HepG2 (cell line): ENCODE data around the gene SPA17. TPM values are rescaled to one million over a fixed set of nuclear protein-coding genes. Genes with fewer than 3 reads are reported as not detected.

Experiments
- ARID4A ChIP-seq: sonication (generic); formaldehyde crosslinking; IDR thresholded peaks from 2 replicates; pipeline ENCODE4 v1.5.0; 2020; ENCODE audit warnings: mild to moderate bottlenecking, missing genetic modification reagents, borderline replicate concordance
- ATF7-NPFF ChIP-seq: sonication (generic); formaldehyde crosslinking; IDR thresholded peaks from 2 replicates; pipeline ENCODE4 v1.8.1; 2023; ENCODE audit warnings: mild to moderate bottlenecking, low read depth, missing genetic modification reagents, moderate library complexity
- ATM ChIP-seq: fragments of 450-650 bp; IDR thresholded peaks from 2 replicates; pipeline ENCODE4 v1.7.1; 2017; ENCODE audit warnings: mild to moderate bottlenecking, borderline replicate concordance
- HIC2 ChIP-seq: sonication (generic); formaldehyde crosslinking; IDR thresholded peaks from 2 replicates; pipeline ENCODE4 v1.9.0; 2022; ENCODE audit warnings: low read depth, missing genetic modification reagents
- MAF1 ChIP-seq: sonication (generic); formaldehyde crosslinking; IDR thresholded peaks from 2 replicates; pipeline ENCODE4 v1.5.0; 2020; ENCODE audit warnings: missing genetic modification reagents, borderline replicate concordance
- NR2F1 ChIP-seq, 2 experiments: fragments of 450-650 bp in 1 of 2; formaldehyde crosslinking in 1 of 2; IDR thresholded peaks; 2 replicates each; pipeline versions ENCODE4 v1.5.0 to v1.6.1; 2016 to 2020; ENCODE audit warnings: mild to moderate bottlenecking in 1 of 2, missing compliant biosample characterization in 1 of 2, missing genetic modification reagents in 1 of 2, moderate library complexity in 1 of 2
- PCBP1 ChIP-seq: fragments of 200-400 bp; formaldehyde crosslinking; IDR thresholded peaks from 2 replicates; pipeline ENCODE4 v1.6.1; 2017; ENCODE audit warnings: mild to moderate bottlenecking, low read depth, low read length, borderline replicate concordance
- SRF ChIP-seq: IDR thresholded peaks from 2 replicates; pipeline ENCODE4 v1.6.1; 2011; ENCODE audit warnings: mild to moderate bottlenecking, low read depth, low read length, moderate library complexity
- U2AF2 ChIP-seq: fragments of 200-400 bp; formaldehyde crosslinking; IDR thresholded peaks from 2 replicates; pipeline ENCODE4 v1.6.1; 2017; ENCODE audit warnings: low read depth, mild to moderate bottlenecking, low read length
- ZBTB1 ChIP-seq: sonication (generic); formaldehyde crosslinking; IDR thresholded peaks from 2 replicates; pipeline ENCODE4 v1.4.0; 2020; ENCODE audit warnings: missing genetic modification reagents, borderline replicate concordance
- ZFYVE20 ChIP-seq: sonication (generic); formaldehyde crosslinking; IDR thresholded peaks from 2 replicates; pipeline ENCODE4 v1.8.0; 2023; ENCODE audit warnings: low read depth, mild to moderate bottlenecking, moderate library complexity, missing genetic modification reagents, borderline replicate concordance
- ZMAT5 ChIP-seq: sonication (generic); formaldehyde crosslinking; IDR thresholded peaks from 2 replicates; pipeline ENCODE4 v1.5.0; 2020; ENCODE audit warnings: mild to moderate bottlenecking, low read depth, missing genetic modification reagents, borderline replicate concordance
- ZNF232 ChIP-seq: sonication (generic); formaldehyde crosslinking; IDR thresholded peaks from 2 replicates; pipeline ENCODE4 v1.4.0; 2020; ENCODE audit warnings: missing genetic modification reagents, borderline replicate concordance
- ZNF34 ChIP-seq: sonication (generic); formaldehyde crosslinking; IDR thresholded peaks from 2 replicates; pipeline ENCODE4 v1.4.0; 2020; ENCODE audit warnings: mild to moderate bottlenecking, missing genetic modification reagents, borderline replicate concordance
- ZNF460 ChIP-seq: sonication (generic); formaldehyde crosslinking; IDR thresholded peaks from 2 replicates; pipeline ENCODE4 v1.5.1; 2020; ENCODE audit warnings: missing genetic modification reagents, mild to moderate bottlenecking, borderline replicate concordance
- ZNF501 ChIP-seq: sonication (generic); formaldehyde crosslinking; IDR thresholded peaks from 2 replicates; pipeline ENCODE4 v1.5.1; 2020; ENCODE audit warnings: mild to moderate bottlenecking, moderate library complexity, missing genetic modification reagents
- ZNF773 ChIP-seq: sonication (generic); formaldehyde crosslinking; IDR thresholded peaks from 2 replicates; pipeline ENCODE4 v1.4.0; 2020; ENCODE audit warnings: missing genetic modification reagents, borderline replicate concordance
- polyA plus RNA-seq, 8 experiments: library from polyadenylated mRNA; depleted of rRNA in 3 of 8; stranded (reverse) in 7 of 8; unstranded in 1 of 8; fragments of >200 nt; fragmentation: Illumina TruSeq in 4 of 8; extraction: Trizol in 4 of 8; gene quantifications; 2 replicates each; pipeline versions ENCODE4 v1.2.1 to v1.2.3, GENCODE V29; 2011 to 2016; ENCODE audit warnings: low read depth in 4 of 8, missing spikeins in 1 of 8, mixed read lengths in 1 of 8; ENCODE audit not compliant: insufficient read depth in 1 of 8
- total RNA-seq, 5 experiments: library from RNA; depleted of rRNA; stranded (reverse); fragments of >200 nt; fragmentation: Illumina TruSeq; extraction: Trizol; gene quantifications; 2 replicates each; pipeline ENCODE4 v1.2.3, GENCODE V29; 2016; ENCODE audit warnings: low read depth in 1 of 5

Gene SPA17
- total and polyA plus RNA-seq, 2 of the 13 experiments (the other 11 are each of a cell fraction or from before 2014, with no cell fraction given) = 4.4 to 8.4 TPM

- TF ChIP-seq ARID4A (CRISPR knock-in tag) (peak; percentile 72; the same call in 1 of the 2 replicates), ATF7-NPFF (CRISPR knock-in tag) (no peak), ATM (no peak), NR2F1 (CRISPR knock-in tag; IDR thresholded peaks at IDR 0.05) (no peak), SRF (no peak), PCBP1 (0 out of 2 replicates have a peak, but pooled peaks have one; percentile 49), ZFYVE20 (CRISPR knock-in tag) (no peak), ZBTB1 (CRISPR knock-in tag) (no peak), U2AF2 (no peak), ZNF501 (peak; percentile 37; the same call in 1 of the 2 replicates), ZNF34 (CRISPR knock-in tag) (0 out of 2 replicates have a peak, but pooled peaks have one; percentile 7), HIC2 (CRISPR knock-in tag) (0 out of 2 replicates have a peak, but pooled peaks have one; percentile 21), ZNF232 (CRISPR knock-in tag) (peak; percentile 87), MAF1 (CRISPR knock-in tag) (no peak), ZMAT5 (no peak), ZNF460 (CRISPR knock-in tag) (no peak), ZNF773 (no peak)
These were observed 73.0 kb downstream of the SPA17 start (continued) for GRCh38 chr11:124746621-124747243.
